ENCODE data around the gene TEAD1.

The TEAD1 gene

DNA sequence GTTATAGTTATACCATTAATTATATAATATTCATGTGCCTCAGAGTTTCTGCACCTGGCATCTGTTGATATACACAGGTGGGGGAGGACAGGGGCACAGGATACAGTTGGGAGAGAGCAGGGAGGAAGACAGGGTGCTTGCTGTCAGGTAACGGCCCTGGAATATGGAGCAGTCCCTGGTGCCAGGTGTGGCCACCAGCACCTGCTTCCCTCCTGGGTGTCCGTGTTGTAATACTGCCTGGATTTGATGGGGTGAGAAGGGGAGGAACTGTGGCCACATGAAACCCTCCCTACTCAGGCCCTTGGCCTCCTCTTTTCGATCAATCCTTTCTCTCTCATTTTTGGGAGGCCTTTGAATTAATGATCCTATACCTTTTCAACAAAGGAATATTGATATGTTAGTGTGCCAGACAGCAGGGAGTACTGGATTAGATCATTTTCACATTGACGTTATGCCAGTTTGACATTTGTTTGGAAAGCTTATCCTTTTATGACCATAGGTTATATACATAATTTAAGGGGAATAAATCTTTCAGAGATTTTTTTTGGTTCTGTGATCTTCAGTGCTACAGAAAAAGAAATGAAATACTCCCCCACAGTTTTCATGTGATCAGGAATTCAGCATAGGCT lies 88.6 kb downstream of the TEAD1 start:
- TF ChIP-seq, protein P1, sequence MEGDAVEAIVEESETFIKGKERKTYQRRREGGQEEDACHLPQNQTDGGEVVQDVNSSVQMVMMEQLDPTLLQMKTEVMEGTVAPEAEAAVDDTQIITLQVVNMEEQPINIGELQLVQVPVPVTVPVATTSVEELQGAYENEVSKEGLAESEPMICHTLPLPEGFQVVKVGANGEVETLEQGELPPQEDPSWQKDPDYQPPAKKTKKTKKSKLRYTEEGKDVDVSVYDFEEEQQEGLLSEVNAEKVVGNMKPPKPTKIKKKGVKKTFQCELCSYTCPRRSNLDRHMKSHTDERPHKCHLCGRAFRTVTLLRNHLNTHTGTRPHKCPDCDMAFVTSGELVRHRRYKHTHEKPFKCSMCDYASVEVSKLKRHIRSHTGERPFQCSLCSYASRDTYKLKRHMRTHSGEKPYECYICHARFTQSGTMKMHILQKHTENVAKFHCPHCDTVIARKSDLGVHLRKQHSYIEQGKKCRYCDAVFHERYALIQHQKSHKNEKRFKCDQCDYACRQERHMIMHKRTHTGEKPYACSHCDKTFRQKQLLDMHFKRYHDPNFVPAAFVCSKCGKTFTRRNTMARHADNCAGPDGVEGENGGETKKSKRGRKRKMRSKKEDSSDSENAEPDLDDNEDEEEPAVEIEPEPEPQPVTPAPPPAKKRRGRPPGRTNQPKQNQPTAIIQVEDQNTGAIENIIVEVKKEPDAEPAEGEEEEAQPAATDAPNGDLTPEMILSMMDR (conservative IDR thresholded peaks at IDR 0.05): no peak
- no peak for TF ChIP-seq ZFX (IDR thresholded peaks at IDR 0.05)
- H3K27ac ChIP-seq: no peak overlapping the region

DNA sequence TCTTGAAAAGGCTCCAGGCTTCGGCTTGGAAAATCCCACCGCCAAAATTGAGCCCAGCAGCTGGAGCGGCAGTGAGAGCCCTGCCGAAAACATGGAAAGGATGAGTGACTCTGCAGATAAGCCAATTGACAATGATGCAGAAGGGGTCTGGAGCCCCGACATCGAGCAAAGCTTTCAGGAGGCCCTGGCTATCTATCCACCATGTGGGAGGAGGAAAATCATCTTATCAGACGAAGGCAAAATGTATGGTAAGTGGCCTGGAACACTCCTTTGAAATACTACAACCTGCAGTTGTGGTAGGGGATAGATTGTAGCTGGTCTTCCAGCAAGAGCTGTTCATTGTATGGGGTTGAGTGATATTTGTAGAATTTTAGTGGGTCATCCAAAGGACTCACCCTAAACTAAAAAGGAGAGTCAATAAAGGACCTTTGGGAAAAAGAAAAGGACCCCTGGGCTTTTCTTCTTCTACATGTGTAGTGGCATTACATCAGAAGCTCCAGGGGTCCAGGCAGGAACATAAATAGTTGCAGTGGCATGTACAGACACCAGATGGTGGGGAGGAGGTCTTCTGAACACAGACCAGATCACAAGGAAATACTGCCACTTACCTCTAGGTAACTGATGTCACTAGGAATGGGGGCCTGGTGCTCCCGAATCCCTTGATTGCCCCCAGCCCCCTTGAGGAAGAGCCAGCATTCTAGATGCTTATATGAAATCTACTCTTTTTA lies 90.1 kb downstream of the TEAD1 start:
- H3K27ac ChIP-seq: no peak overlapping the region
- TF ChIP-seq ZFX (IDR thresholded peaks at IDR 0.05): no peak
- TF ChIP-seq, protein P1 (conservative IDR thresholded peaks at IDR 0.05): no peak

DNA sequence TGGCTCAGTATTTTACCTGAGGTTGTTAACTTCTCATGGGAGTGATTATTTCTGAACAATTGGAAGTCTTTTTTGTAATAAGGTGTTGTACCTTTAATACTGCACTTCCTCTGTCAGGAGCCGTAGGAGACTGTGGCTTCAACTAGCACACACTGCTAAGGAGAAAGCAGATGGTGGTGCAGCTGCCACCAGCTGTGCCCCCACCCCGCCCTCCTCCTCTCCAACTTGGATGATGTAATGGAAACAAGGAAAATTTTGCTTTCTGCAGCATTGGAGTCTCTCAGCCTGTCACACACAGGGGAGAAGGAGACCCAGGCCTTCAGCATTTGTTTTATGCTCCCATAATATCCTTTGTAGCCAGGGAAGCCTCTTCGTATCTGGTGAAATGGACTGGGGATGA lies 91.2 kb downstream of the TEAD1 start:
- TF ChIP-seq, protein P1 (conservative IDR thresholded peaks at IDR 0.05): no peak
- no peak for TF ChIP-seq ZFX (IDR thresholded peaks at IDR 0.05)
- H3K27ac ChIP-seq: no peak overlapping the region

- no peak for TF ChIP-seq ZFX (IDR thresholded peaks at IDR 0.05)
- TF ChIP-seq, protein P1 (conservative IDR thresholded peaks at IDR 0.05): no peak
- H3K27ac ChIP-seq: no peak overlapping the region
Measured at GRCh38 chr11:12767027-12767426, 92.8 kb downstream of the TEAD1 start.

DNA sequence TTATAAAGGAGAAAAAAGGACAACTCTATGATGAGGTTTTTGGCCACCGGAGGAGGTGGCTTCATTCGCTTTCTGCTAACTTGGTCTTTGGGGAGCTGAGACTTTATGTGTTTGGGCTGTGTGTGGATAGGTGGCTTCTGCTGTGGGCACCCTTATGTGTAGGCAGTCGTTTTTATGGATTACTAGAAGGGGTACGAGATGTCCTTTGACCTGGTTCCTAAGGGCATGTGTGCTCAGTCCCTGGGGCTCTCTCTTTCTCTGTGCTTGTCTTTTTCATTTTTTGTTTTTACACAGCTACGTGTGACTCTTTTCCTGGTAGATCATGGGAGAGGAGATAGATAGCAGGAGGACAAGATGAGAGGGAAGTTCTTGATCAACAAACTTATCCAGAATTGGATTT lies 93.4 kb downstream of the TEAD1 start:
- H3K27ac ChIP-seq: no peak overlapping the region
- TF ChIP-seq, protein P1 (conservative IDR thresholded peaks at IDR 0.05): no peak
- no peak for TF ChIP-seq ZFX (IDR thresholded peaks at IDR 0.05)

- H3K27ac ChIP-seq: no peak overlapping the region
- no peak for TF ChIP-seq ZFX (IDR thresholded peaks at IDR 0.05)
- TF ChIP-seq, protein P1 (conservative IDR thresholded peaks at IDR 0.05): no peak
Measured at GRCh38 chr11:12768726-12769673, 94.8 kb downstream of the TEAD1 start.
